ENCODE results near the gene MIA.

Gene MIA

GRCh38 chr19:40798683-40799557, 23.6 kb downstream of the MIA start, which contains the start of gene EGLN2:
Gene EGLN2, plus strand, starts transcription at chr19:40799191. Its CDS starts 1,382 bp downstream, at chr19:40800573.
- TF ChIP-seq CTCF (IDR thresholded peaks at IDR 0.05; ENCODE audit: low read depth, low read length): no peak
- H3K4me3 ChIP-seq (ENCODE audit: low read depth, low read length): peak within 1 kb of the TSS; percentile 87

- TF ChIP-seq CTCF (IDR thresholded peaks at IDR 0.05; ENCODE audit: low read depth, low read length): no peak
- H3K4me3 ChIP-seq (ENCODE audit: low read depth, low read length): peak overlapping the region; percentile 87
These were observed 24.4 kb downstream of the MIA start for GRCh38 chr19:40799558-40800338.

- no peak for TF ChIP-seq CTCF (IDR thresholded peaks at IDR 0.05; ENCODE audit: low read depth, low read length)
- peak overlapping the region; percentile 87 for H3K4me3 ChIP-seq (ENCODE audit: low read depth, low read length)
These were observed 25.1 kb downstream of the MIA start for GRCh38 chr19:40800339-40800996.

- peak overlapping the region; percentile 17; the same call in 1 of the 2 replicates for H3K4me3 ChIP-seq (ENCODE audit: low read depth, low read length)
- no peak for TF ChIP-seq CTCF (IDR thresholded peaks at IDR 0.05; ENCODE audit: low read depth, low read length)
These were observed 25.7 kb downstream of the MIA start for GRCh38 chr19:40800997-40801377.

GRCh38 chr19:40801426-40802299, 26.3 kb downstream of the MIA start:
- no peak for TF ChIP-seq CTCF (IDR thresholded peaks at IDR 0.05; ENCODE audit: low read depth, low read length)
- H3K4me3 ChIP-seq (ENCODE audit: low read depth, low read length): 0 out of 2 replicates have a peak overlapping the region, but pooled peaks have one; percentile 17

GRCh38 chr19:40802300-40803169, 27.2 kb downstream of the MIA start:
- H3K4me3 ChIP-seq (ENCODE audit: low read depth, low read length): peak overlapping the region; percentile 1; the same call in 1 of the 2 replicates
- TF ChIP-seq CTCF (IDR thresholded peaks at IDR 0.05; ENCODE audit: low read depth, low read length): no peak
